HEK293T (cell line): Measurements from ENCODE around the gene CENPM.

Source experiments
- CTCF ChIA-PET: fragments of 350-600 bp; formaldehyde crosslinking; extraction: SDS; loops from one replicate; lab custom pipeline; 2021; ENCODE audit warnings: antibody characterized with exemption, inconsistent platforms; lab: Yijun Ruan, JAX
- POLR2A ChIA-PET: fragments of 350-600 bp; formaldehyde crosslinking; extraction: SDS; loops from one replicate; lab custom pipeline; 2020; ENCODE audit warnings: antibody characterized with exemption, inconsistent platforms; lab: Yijun Ruan, JAX
- DNase-seq: peaks from one replicate; pipeline ENCODE4 v3.0.0; 2012; ENCODE audit warnings: mixed read lengths; ENCODE audit errors: extremely low spot score
- ARNT ChIP-seq: fragments of 450-650 bp; IDR thresholded peaks from 2 replicates; pipeline ENCODE4 v1.6.1; 2017; ENCODE audit warnings: mild to moderate bottlenecking
- BHLHE40 ChIP-seq: fragments of 450-650 bp; IDR thresholded peaks from 2 replicates; pipeline ENCODE4 v1.6.1; 2016; ENCODE audit warnings: mild to moderate bottlenecking, moderate library complexity, borderline replicate concordance
- CTBP1 ChIP-seq: fragments of 450-650 bp; IDR thresholded peaks from 2 replicates; pipeline ENCODE4 v1.6.1; 2016; ENCODE audit warnings: borderline replicate concordance
- ELF4 ChIP-seq: fragments of 450-650 bp; IDR thresholded peaks from 2 replicates; pipeline ENCODE4 v1.6.1; 2017; ENCODE audit warnings: antibody characterized with exemption
- FOXA1 ChIP-seq: fragments of 450-650 bp; IDR thresholded peaks from 2 replicates; pipeline ENCODE4 v1.6.1; 2016; ENCODE audit warnings: mild to moderate bottlenecking
- FOXK2 ChIP-seq: fragments of 450-650 bp; IDR thresholded peaks from 2 replicates; pipeline ENCODE4 v1.6.1; 2016; ENCODE audit warnings: mild to moderate bottlenecking
- FOXM1 ChIP-seq: fragments of 450-650 bp; IDR thresholded peaks from 2 replicates; pipeline ENCODE4 v1.6.1; 2017; ENCODE audit warnings: mild to moderate bottlenecking, borderline replicate concordance
- HDGF ChIP-seq: fragments of 450-650 bp; IDR thresholded peaks from 2 replicates; pipeline ENCODE4 v1.6.1; 2017; ENCODE audit warnings: antibody characterized with exemption, borderline replicate concordance
- L3MBTL2 ChIP-seq: fragments of 450-650 bp; conservative IDR thresholded peaks from 2 replicates; pipeline ENCODE4 v1.6.1; 2016; ENCODE audit warnings: mild to moderate bottlenecking
- LEF1 ChIP-seq: fragments of 450-650 bp; IDR thresholded peaks from 2 replicates; pipeline ENCODE4 v1.6.1; 2017; ENCODE audit warnings: mild to moderate bottlenecking, borderline replicate concordance
- NFRKB ChIP-seq: fragments of 450-650 bp; IDR thresholded peaks from 2 replicates; pipeline ENCODE4 v1.6.1; 2016; ENCODE audit warnings: mild to moderate bottlenecking, moderate library complexity
- PKNOX1 ChIP-seq: fragments of 450-650 bp; IDR thresholded peaks from 2 replicates; pipeline ENCODE4 v1.6.1; 2016
- SP1 ChIP-seq: fragments of 450-650 bp; IDR thresholded peaks from 2 replicates; pipeline ENCODE4 v1.6.1; 2017
- SUZ12 ChIP-seq: fragments of 450-650 bp; IDR thresholded peaks from 2 replicates; pipeline ENCODE4 v1.6.1; 2016; ENCODE audit warnings: mild to moderate bottlenecking
- TARDBP ChIP-seq: fragments of 450-650 bp; IDR thresholded peaks from 2 replicates; pipeline ENCODE4 v1.6.1; 2016
- ZNF384 ChIP-seq: fragments of 450-650 bp; IDR thresholded peaks from 2 replicates; pipeline ENCODE4 v1.6.1; 2016

Gene CENPM

GRCh38 chr22:41934284-41935014, 12.5 kb downstream of the CENPM start:
- no peak for TF ChIP-seq L3MBTL2
- TF ChIP-seq LEF1, result no peak
- no peak for TF ChIP-seq FOXM1
- TF ChIP-seq FOXK2, result no peak
- no peak for DNase-seq
- ChIA-PET POLR2A (interaction anchor here (1.0 kb wide), 1 partner anchor 12 kb away, joined by 4 read pairs; the partner anchor contains the start of gene CENPM), CTCF (interaction anchor here (1.3 kb wide), 1 partner anchor 9 kb away, joined by 4 read pairs; no protein-coding TSS in a partner anchor)

- no peak for DNase-seq
- ChIA-PET CTCF (interaction anchor here (1.3 kb wide), 1 partner anchor 8 kb away, joined by 4 read pairs; no protein-coding TSS in a partner anchor), POLR2A (interaction anchor here (1.0 kb wide), 1 partner anchor 13 kb away, joined by 4 read pairs; the partner anchor contains the start of gene CENPM)
- TF ChIP-seq FOXA1 (no peak), ZNF384 (no peak), FOXK2 (no peak), BHLHE40 (no peak), HDGF (no peak), SP1 (no peak), PKNOX1 (no peak), NFRKB (no peak), SUZ12 (no peak), FOXM1 (no peak), TARDBP (no peak), L3MBTL2 (no peak), ELF4 (no peak), CTBP1 (no peak)
These were observed 13.4 kb downstream of the CENPM start for GRCh38 chr22:41933411-41934177.

GRCh38 chr22:41932353-41932752, 14.6 kb downstream of the CENPM start:
- no peak for DNase-seq
- CTCF ChIA-PET, result no interaction called here
- POLR2A ChIA-PET, result no interaction called here
- no peak for TF ChIP-seq LEF1
- no peak for TF ChIP-seq BHLHE40
- TF ChIP-seq ZNF384, result no peak
- TF ChIP-seq SUZ12, result no peak
- TF ChIP-seq SP1, result no peak
- no peak for TF ChIP-seq FOXM1
- no peak for TF ChIP-seq NFRKB
- no peak for TF ChIP-seq TARDBP
- TF ChIP-seq PKNOX1, result no peak

GRCh38 chr22:41931701-41932269, 15.2 kb downstream of the CENPM start:
- no peak for TF ChIP-seq HDGF
- TF ChIP-seq NFRKB, result no peak
- TF ChIP-seq FOXM1, result no peak
- no peak for TF ChIP-seq CTBP1
- no peak for TF ChIP-seq FOXA1
- TF ChIP-seq SUZ12, result no peak
- TF ChIP-seq ELF4, result no peak
- no peak for TF ChIP-seq PKNOX1
- TF ChIP-seq ARNT, result no peak
- ChIA-PET POLR2A (no interaction called here), CTCF (no interaction called here)
- DNase-seq, result no peak

GRCh38 chr22:41929418-41929810, 17.5 kb downstream of the CENPM start:
- CTCF ChIA-PET, result no interaction called here
- POLR2A ChIA-PET, result no interaction called here
- no peak for TF ChIP-seq SUZ12
- no peak for TF ChIP-seq L3MBTL2
- no peak for TF ChIP-seq NFRKB
- no peak for TF ChIP-seq TARDBP
- TF ChIP-seq FOXA1, result no peak
- no peak for TF ChIP-seq PKNOX1
- no peak for TF ChIP-seq CTBP1
- no peak for TF ChIP-seq BHLHE40
- no peak for TF ChIP-seq ARNT
- no peak for TF ChIP-seq LEF1
- TF ChIP-seq FOXK2, result no peak
- no peak for TF ChIP-seq SP1
- TF ChIP-seq FOXM1, result no peak
- TF ChIP-seq HDGF, result no peak
- DNase-seq, result no peak
